Stimulated activated CD4-positive, alpha-beta T cell treated with anti-CD3 and anti-CD28 coated beads, Interleukin-12 subunit alpha, Interleukin-12 subunit beta, amount 100 ng/mL, for 4 hours (primary cell): ENCODE data around the gene MIDN.

Source experiments
- DNase-seq: peaks from one replicate; pipeline ENCODE4 v3.0.0-alpha.2; 2020

Gene MIDN

DNA sequence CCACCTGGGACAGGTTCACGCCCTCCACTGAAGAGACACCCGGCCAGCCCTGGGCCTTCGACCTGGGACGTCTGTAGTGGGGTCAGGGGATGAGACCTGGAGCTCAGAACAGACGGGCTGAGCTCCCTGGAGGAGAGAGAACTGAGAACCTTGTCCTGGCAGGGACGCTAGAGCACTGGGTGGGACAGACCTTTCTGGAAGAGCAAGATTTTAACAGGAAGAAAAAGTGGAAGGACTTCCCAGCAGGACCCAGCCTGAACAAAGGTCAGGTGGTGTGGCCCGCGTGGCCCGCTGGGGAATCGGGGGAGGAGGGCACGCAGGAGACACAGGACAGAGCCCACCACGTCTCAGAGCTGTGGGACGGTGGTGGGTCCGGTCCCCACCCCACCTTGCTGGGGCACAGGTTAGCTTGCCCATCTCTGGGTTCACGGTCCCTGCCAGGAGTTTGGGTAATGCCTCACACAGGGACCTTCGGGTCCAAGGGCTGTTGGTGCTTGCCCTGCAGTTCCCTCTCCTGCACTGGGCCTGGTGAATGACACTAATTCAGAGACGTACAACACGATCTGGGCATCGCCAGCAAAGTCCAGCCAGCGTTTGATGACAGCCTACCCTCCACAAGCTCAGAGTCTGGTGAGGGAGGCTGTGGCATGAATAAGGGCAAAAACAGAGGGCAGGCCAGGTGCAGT lies 36.1 kb downstream of the MIDN start:
- DNase-seq = no peak

DNA sequence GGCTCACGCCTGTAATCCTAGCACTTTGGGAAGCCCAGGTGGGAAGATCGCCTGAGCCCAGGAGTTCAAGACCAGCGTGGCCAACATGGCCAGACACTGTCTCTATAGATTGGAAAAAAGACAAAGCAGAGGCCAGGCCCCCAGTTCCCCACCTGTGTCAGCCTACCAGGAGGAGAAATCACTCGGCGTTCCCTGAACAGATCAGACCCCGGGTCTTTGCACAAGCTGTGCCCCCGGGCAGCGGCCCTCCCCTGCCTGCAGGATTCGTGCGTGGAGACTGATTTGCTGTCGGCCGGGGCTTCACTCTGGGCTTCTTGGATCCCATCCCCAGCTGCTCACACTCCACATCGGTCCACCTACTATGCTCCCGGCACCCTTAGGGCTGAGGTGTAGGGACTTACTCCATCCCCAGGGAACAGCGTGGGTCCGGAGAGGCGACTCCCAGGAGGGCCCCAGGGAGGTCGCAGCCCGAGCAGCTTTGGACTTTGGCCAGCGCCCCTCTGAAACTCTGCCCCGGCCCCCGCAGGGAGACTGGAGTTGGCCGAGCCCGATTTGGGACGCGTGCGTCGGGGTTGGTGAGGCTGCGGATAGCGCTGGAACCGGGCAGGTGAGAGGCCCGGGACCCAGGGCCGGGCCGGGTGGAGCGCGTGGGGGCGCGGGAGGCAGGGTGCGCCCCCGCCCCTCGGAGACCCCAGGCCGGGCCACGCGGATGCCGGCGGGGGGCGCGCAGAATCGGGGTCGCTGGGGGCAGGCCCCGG lies 36.8 kb downstream of the MIDN start:
- no peak for DNase-seq

DNA sequence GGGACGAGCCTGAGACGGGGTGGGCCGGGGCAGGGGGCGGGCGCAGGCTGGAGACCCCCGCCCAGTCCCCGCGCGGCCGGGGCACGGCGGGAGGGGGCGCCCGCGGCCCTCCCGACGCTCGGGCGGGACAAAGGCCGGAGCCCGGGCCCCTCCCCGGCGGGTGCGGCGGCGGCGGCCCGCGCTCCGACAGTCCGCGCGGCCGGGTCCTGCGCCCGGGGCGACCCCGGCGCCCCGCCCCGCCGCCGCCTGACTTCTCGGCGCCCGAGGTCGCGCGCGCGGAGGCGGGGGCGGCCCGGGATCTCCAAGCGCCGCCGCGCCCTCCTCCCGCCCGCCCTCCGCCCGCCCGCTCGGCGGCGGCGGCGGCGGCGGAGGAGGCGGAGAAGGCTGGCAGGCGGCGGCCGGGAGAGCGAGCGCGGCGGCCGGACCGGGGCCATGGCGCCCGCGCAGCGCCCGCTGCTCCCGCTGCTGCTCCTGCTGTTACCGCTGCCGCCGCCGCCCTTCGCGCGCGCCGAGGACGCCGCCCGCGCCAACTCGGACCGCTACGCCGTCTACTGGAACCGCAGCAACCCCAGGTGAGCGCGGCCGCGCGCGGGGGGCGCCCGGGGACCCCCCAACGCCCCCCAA lies 37.5 kb downstream of the MIDN start, which contains the start of gene EFNA2:
Gene EFNA2, plus strand, starts transcription at position 137 of the 624 bp plus-strand sequence. Its CDS starts 296 bp downstream, at position 433.
- no peak for DNase-seq

DNA sequence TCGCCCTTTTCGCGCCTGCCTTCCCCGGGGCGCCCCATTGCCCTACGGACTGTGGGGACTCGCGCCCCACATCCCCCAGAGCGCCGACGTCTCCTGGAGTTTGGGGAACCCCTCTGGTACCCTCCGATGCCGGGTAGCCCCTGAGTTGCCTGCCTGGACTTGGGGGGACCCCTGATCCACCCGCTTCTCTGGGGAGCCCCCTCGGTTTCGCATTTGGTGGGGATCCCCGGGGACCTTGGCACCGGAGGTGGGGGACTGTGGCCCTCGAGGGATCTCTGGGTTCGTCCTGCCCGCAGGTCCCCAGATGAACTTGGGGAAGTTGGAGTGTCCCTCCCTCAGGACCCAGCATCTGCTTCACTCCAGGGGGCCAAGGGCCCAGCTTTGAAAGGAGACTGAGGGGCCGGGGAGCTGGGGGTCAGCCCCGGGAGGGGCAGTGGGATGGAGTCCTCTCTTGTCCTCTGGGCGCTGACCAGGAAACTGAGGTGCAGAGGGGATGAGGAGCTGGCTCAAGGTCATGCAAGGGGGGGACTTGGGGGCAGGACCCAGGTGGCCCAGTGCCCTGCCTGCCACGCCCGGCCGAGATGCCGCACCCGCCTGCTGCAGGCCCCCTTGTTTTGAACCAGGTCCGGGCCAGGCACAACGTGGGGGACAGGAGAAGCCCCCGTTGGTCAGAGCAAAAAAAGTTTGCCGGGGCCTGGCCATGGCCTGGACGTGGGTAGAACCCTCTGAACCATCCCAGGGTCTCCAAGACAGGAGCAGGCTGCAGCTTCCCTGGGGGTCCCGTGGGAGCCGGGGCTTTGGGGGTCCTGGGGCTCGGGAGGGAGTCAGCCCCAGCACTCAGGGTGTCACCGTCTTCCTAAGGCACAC lies 38.3 kb downstream of the MIDN start:
- no peak for DNase-seq

DNA sequence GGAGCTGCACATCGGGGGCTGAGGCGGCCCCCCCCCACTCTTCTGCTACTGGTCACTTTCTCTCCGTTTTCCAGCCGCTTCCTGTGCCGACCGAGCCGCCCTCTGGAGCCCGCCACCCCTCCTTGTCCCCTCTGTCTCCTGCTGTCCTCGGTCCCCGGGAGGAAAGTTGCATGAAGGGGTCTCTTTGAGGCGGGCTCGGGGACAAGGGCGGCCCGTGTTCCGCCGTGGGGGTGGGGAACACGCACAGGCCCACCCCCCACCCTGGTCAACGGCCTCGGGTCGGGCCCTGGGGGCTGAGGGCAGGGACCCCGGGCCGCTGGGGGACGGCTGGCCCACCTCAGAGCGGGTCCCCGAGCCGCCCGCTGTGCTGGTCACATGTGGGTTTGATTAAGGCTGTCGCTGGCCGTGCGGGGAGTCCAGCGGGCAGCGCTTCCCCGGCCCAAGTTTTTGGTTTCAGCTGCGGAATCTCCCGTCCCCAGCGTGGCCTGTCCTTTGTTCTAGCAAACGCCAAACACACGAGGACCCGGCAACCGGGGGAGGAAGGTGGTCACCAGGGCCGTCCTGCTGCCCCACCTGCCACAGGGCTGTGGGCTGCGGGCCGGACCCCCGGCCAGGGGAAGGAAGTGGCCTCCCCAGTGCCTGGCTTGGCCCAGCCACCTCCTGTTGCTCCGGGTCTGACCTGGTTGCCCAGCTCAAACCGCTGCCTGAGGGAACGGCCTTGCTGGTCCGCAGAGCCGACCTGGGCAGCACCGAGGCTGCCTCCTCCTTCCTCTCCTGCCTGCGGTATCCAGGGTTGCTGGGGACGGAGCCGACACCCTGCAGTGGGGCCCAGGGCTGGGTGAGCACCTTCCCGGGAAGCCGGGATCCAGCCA lies 39.2 kb downstream of the MIDN start:
- no peak for DNase-seq

DNA sequence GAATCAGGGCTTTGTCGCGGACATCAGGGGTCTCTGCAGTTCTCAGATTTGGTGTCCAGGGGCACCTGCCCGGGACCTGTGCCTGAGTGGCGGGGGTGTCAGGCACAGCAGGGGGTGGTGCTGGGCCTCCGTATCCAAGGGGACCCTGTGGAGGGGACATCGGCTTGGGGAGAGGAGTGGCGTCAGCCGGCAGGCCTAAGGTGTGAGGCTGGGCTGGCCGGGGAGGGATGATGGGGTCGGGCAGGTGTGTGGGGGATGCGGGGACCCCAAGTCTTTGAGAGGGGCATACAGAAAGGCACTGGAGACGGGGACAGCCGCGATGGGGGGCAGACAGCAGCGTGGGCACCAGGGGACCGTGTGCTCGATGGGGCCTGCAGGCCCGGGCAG lies 39.8 kb downstream of the MIDN start:
- DNase-seq = no peak

DNA sequence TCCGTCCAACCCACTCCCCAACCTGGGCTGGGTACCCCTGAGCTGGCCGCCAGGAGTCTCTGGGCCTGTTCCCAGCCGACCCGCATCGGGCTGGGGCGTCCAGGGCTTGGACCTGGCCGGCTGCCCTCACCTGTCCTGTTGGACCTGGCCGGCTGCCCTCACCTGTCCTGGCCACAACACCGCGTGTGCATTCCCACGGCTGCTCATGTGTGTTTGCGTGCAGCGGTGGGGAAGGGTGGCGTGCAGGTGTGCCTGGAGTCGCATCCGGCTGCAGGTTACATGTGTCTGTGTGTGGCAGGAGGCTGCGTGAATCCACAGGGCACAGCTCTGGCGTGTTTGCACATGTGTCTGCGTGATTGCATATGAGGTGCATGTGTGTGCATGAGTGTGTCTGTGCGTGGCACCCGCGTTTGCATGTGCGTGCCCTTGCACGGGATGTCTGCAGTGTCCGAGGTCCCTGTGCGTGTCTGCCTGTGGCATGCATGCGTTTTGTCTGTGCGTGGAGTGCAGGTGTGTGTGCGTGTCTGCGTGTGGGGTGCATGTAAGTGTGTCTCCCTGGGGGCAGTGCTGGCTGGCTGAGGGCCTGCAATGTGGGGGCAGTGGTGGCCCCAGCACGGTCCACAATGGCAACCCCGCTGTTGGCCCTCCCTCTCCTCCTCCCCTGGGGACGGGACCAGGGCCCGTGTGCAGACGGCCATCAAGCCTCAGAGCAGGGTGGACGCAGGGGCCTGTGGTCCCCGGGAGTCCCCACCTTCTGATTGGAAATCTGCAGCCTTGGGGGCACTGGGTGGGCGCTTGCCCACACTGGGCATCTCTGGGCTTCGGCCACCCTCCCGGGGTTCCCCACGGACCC lies 40.7 kb downstream of the MIDN start:
- no peak for DNase-seq

DNA sequence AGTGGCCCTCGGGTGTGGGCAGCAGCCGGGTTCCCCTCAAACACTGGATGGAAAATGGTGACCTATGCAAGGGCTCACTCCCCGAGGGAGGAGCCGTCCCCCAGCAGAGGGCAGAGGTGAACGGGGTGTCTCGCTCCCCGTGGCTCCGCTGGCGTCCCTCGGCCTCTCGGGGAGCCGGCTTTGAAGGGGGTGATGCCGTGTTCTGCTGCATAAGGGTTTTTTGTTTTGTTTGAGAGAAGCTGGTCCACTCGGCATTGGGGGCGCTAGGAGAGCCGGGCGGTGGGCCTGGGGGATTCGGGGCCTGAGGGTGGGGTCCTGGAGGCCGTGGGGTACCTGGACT lies 41.3 kb downstream of the MIDN start:
- DNase-seq = no peak

DNA sequence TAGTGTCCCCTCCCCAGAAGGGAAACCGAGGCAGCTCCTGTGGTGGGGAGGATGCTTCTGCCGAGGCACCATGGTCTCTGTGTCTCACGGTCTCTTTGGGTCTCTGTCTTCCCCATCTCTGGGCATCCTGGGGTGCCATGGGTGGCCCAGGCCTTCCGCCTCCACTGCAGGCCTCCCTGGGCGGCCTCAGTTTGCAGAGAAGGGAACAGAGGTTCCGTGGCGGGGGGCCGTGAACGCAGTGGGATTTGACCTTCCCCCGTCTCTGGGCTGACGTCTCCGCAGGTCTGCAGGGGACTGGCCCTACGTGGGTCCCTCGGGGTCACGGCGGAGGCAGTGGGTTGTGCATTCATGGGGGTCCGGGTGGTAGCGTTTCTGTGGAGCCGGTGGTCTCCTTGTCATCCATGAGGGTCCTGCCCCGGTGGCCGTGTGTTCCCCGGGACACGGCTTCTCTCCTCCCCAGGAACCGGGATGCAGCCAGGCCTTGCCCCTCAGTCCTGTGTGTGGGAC lies 41.9 kb downstream of the MIDN start:
- no peak for DNase-seq

DNA sequence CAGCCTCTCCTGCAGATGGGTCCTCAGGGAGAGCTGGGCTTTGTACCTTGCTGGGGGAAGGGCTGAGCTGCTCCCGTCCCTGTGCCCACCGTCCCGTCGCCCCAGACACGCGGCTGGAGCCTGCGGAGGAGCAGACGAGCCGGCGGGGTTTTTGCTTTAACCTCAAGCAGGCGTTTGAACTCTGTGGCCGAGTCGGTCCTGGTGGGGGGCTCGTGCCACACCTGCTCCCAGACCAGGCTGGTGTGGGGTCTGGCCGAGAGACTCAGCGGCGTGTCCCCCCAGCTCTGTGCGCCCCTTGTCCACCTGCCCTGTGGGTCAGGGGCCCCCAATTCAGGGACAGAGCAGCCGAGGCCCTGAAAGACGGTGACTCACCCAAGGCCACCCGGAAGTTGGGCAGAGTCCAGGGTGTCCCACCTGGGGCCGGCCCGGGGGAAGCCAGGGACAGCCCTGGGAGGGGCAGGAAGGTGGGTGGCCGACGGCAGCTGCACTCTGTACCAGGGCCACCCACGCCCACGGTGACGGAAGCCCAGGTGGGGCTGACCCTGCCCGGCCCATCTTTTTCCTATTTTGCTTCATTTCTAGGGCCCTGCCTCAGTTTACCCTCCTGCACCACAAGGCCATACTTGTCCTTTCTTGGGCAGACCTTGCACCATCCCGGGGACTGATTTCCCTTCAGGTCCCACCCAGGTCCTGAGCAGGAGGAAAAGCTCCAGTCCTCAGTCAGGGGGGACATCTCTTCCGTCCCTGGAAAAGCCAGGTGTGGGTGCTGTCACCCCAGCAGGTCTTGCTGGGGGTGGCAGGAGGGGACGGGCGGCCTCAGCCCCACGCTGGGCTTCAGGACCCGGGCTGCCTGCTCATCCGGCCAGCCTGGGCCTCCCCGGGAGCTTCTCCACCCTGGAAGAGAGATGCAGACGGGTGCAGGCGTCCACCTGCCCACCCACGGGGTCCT lies 42.6 kb downstream of the MIDN start:
- DNase-seq = no peak

DNA sequence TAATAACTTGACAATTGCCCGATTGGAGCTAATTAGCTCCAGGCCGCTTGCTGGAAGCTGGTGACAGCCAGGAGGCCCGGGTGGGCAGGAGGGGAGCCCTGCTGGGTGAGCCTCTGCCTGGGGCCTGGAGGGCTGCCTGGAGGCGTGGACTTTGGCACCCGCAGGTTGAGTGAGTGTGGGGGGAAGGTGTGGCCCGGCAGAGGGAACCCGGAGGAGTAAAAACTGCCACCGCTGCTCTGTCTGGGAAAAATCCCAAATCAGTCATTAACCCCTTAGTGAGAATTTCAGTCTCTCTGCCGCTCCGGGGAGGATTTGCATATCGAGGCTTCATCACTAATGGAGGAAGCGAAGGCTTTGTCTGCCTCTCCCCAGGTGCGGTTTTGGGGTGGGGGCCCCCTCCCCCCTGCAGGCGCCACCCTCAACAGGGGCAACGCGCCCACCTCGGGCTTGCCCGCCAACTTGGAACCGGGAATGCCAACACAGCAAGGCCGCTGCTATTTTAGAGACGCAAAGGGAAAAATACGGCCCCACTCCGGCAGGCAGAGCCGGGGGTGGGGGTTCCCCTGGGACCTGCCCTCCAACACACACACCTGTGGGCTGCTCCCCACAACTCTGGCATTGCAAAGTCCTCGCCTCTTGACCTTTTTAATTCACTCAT lies 43.5 kb downstream of the MIDN start:
- no peak for DNase-seq

DNA sequence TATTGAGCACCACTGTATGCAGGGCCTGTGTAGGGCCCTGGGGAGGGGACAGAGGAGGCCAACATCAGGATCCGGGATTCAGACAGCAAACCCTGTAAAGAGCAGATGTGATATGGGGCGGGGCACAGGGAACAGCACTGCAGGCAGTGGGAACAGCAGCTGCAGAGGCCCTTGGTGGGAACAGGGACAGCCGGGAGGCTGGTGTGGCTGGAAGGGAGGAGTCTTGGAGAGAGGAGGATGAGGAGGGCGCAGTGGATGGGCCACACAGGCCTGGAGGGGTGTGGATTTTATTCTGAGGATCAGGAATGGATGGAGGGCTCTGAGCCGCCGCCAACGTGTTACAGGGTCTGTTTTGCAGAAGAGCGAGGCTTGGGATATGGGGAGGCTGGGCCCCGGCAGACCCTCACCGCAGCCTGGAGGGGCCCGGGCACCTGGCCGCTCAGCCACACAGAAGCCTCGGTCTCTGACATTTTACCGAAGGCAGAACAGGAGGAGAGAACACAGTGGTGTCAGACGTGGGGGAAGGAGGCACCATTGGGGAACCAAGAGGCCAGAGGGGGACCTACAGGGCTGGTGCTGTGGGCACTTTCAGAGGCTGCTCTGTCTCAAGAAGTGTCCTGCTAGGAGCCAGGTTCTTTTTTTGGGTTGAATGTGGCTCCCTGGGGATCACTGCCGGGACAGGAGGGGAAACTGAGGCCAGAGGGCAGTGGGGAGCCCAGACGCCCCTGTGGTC lies 44.2 kb downstream of the MIDN start:
- no peak for DNase-seq

DNA sequence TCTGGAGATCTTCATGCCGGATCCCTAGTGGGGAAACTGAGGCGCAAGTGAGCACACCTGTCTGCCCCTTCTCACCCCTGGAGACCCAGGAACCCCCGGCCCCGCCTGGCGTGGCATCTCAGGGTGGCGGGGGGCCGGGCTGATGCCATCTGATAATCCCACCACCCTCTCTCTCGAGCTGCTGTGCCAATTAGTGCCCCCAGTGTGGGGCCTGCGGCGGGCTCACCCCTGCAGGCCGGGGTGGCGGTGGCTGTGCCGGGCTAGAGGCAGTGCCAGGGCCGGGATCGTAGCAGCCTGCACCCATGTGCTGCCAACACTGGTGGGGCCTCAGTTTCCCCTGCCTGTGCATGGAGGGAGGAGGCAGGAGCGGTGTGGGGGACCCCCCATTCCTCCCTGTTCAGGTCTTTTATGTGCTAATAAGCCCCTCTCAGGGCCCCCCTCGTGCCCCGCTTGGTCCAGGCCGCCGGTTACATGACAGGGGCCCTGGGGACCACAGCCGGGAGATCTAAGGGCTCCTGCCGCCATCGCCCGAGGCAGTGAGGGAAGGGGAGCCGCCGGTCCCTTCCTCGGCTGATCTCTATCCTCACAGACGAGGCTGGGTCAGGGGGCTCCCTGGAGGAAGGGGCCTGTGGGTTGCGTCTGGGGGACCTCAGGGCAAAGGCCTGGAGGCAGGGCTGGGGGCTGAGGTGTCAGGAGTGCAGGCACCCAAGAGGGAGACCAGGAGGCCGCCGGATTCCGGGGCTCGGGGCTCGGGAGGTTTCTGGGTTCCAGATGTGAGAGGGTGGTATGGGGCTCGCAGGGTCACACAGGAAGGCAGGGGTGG lies 45.6 kb downstream of the MIDN start:
- DNase-seq = no peak

DNA sequence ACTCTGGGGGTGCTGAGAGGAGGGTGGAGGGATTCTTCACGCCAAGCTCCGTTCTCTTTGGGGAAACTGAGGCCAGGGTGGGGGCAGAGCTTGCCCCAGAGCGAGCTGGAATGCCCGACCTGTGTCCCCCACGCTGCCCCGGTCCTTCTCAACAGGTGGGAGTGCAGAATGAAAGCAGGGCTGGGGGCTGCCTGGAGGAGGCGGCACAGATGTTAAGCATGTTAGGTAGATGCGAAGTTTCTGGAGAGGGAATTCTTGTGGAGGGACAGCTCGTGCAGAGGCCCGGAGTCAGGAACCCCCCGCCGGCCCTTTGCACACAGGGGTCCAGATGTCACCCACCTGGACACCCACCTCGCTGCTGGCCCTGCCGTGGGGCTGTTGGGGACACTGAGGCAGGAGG lies 46.3 kb downstream of the MIDN start:
- DNase-seq = no peak

DNA sequence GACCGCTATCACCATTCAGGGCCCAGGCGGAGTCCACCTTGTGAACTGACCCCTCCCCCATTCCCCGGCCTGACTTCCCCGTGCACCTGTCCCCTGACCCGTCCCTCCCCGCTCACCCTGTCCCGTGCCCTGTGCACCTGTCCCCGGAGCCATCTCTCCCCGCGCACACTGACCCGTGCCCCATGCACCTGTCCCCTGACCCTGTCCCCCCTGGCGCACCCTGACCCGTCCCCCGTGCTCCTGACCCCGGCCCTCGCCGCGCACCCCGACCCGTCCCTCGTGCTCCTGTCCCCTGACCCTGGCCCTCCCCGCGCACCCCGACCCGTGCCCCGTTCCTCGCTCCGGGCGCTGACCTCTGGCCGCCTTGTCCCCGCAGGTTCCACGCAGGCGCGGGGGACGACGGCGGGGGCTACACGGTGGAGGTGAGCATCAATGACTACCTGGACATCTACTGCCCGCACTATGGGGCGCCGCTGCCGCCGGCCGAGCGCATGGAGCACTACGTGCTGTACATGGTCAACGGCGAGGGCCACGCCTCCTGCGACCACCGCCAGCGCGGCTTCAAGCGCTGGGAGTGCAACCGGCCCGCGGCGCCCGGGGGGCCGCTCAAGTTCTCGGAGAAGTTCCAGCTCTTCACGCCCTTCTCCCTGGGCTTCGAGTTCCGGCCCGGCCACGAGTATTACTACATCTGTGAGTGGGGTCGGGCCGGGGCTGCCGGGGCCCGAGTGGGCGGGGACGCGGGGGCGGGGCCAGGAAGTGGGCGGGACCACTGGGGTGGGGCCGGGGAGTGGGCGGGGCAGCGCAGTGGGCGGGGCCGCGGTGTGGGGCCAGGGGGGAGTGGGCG lies 47.0 kb downstream of the MIDN start:
- DNase-seq = no peak

DNA sequence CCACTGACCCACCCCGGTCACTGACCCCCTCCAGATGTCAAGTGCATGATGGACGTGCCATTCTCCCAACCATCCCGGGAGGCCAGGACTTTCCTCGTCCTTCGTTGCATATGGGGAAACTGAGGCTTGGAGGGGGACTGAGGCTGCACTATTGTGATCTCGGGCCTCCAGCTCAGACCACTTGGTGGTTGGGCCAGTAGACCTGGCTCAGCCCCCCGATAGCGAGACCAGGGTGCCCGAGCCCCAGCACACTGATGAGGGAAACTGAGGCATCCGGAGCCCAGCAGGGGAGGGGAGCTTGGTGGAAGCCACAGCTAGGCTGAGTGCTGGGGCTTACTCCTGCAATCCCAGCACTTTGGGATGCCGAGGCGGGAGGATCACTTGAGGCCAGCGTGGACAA lies 47.7 kb downstream of the MIDN start:
- DNase-seq = no peak
